NCI-H128 (cell line): ENCODE results near the gene PIAS1.

Experiments
- DNase-seq: peaks from one replicate; lab custom pipeline; 2025; ENCODE audit not compliant: unreplicated experiment; lab: John Stamatoyannopoulos, UW

The PIAS1 gene

DNA sequence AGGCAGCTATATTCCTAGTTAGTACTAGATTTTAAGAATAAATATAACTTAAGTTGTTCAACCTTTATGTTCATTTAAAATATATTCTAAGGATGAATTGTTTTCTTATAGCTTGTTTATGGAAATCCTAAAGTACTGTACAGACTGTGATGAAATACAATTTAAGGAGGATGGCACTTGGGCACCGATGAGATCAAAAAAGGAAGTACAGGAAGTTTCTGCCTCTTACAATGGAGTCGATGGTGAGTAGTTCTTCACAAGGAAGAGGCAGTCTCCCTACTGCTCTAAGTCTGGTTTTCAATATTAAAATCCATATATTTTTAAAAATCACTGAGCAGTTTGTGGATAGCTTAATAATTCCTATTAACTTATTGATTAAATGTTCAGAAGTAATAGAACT lies 121.4 kb downstream of the PIAS1 start:
- no peak for DNase-seq

DNA sequence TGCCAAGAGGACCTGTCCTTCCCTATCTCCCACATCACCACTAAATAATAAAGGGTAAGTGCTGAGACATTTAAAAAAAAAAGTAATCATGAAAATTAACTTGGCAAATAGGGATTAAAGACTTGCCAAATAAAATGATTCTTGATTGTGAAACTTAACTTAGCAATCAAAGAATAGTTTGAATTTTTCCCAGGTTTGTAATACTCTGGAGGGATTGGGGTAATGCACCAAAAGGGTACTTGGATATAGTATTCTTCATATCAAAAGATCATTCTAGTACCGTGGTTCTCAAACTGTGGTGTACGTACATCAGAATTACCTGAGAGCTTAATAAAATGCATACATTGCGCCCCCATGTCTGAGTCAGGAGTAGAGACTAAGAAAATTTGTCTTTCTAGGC lies 122.5 kb downstream of the PIAS1 start:
- DNase-seq: no peak

DNA sequence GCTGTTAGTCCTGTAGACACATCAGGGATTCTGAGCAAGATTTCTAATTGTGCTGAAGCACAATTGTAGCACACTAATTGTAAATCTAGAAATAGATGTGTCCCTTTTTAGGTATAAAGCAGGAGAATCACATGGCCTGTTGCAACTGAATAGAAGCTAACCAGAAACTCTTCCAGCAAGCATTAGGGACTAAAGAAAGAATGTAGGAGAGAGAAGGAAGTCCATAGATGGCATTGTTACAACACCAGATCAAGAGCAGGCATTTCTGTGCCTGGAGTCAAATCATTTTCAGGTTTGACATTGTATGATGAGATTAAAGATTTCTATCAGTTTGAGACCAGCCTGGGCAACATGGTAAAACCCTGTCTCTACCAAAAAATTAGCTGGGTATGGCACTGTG lies 123.6 kb downstream of the PIAS1 start:
- DNase-seq: no peak

DNA sequence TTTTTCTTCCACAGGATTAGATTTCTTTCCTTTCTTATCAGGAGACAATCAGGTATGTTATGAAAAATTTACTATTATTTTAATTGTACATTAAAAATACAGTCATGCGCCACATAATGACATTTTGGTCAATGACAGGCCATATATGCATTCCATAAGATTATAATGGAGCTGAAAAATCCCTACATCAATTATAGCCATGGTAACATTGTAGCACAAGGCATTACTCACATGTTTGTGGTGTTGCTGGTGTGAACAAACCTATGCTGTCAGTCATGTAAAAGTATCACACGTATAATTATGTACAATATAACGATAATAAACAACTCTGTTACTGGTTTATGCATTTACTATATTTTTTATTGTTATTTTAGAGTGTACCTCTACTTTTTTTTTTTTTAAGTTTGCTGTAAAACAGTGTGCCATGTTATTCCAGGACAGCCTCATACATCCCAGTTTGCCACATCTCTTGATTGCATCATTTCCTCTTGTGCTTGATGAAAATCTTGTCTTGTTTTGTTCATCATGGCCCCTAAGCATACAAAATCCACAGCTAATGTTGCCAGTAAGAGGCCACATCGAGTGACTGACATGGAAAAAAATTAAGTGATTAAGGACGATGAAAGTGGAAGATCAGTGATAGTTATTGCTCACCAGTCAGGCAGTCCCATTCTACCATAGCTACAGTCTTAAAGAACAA lies 129.7 kb downstream of the PIAS1 start:
- DNase-seq: no peak

DNA sequence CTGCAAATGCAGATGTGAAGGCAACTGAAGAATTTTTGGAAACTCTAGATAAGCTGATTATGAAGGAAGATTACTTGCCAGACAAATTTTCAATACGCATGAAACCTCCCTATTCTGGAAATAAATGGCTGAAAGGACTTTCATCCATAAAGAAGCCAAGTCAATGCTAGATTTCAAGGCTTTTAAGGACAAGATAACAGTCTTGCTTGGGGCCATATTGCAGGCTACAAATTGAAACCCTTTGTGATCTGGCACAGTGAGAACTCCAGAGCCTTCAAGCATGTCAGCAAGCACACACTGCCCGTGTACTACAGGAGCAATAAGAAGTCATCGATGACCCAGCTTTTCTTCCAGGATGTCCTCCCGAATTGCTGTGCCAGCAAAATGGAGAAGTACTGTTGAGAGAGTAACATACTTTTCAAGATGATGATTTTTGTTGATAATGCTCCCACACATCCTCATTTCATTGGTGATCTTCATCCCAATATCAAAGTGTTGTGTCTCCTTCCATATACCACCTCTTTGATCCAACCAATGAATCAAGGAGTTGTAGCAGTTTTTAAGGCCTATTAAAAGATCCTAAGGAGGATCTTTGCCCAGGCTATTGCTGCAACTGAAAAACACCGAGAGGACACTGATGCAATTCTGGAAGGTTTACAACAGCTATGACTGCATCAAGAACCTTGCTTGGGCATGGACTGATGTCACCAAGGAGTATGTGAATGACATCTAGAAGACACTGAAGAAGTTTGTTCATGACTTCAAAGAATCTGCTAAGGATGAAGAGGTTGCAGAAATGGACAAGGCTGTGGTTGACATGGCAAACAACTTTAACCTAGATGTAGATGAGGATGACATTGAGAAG lies 130.7 kb downstream of the PIAS1 start:
- no peak for DNase-seq

DNA sequence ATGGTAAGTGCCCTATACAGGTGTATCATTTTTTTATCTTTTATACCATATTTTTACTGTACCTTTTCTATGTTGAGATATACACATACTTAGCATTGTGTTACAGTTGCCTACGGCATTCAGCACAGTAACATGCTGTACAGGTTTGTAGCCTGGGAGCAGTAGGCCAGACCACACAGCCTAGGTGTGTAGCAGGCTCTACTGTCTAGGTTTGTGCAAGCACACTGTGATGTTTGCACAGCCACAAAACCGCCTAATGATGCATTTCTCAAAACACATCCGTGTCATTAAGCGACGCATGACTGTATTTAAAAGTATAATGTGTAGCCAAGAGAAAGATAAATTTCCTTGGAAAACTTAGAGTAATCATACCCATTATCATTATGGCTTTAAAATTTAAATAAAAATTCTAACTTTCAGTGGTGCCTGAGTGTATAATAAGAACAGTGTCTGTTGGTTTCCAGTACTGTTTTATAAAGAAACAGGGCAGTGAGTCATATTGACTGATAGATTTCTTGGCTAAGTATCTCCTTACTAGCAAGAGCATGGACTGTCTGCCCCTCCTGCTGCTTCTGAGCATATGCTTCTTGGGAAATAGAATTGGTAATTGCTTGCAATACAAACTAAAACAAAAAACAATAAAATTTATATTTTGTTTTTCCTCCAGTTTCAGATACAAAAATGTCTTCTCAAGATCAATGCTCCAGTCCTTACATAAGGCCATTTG lies 132.7 kb downstream of the PIAS1 start:
- DNase-seq: no peak

DNA sequence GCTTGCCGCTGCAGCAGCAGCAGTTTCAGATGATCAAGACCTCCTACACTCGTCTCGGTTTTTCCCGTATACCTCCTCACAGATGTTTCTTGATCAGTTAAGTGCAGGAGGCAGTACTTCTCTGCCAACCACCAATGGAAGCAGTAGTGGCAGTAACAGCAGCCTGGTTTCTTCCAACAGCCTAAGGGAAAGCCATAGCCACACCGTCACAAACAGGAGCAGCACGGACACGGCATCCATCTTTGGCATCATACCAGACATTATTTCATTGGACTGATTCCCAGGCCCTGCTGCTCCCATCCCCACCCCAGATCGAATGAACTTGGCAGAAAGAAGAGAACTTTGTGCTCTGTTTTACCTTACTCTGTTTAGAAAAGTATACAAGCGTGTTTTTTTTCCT lies 133.4 kb downstream of the PIAS1 start:
- DNase-seq: no peak

DNA sequence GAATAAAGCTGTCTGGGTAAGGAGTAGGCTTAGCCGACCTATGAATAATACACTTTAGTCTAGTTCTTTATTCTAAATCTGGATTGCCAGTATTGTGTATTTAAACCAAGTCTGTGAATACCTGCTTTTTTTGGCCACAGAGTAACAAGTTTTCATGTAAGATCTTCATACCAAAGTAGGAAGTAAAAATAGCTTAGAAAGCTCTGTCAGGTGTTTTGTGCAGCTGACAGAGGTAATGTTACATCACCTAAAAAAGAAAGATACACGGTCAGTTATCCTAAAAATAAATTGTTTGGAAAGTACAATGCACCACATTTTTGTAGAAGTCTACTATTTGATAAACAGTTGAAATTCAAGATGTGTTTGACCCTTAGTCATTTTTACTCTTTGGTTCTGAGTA lies 134.5 kb downstream of the PIAS1 start:
- no peak for DNase-seq

DNA sequence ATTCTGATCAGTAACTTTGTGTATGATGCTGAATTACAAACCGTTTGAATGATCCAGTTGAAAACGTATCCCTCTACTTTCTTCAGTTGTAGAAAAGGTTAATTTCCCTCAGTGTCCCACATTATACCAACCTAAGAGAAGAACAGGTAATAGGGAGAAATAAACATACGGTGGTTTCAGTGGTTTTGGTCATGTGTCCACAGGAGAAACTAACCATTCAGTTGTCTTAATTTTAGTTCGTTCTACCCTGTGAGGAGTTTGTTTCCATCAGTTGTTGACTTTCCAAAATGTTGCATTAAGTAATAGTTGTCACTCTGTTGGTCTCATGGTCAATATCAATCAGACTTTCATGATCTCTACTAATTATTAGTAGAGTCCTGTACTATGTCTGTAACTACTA lies 135.9 kb downstream of the PIAS1 start:
- no peak for DNase-seq

DNA sequence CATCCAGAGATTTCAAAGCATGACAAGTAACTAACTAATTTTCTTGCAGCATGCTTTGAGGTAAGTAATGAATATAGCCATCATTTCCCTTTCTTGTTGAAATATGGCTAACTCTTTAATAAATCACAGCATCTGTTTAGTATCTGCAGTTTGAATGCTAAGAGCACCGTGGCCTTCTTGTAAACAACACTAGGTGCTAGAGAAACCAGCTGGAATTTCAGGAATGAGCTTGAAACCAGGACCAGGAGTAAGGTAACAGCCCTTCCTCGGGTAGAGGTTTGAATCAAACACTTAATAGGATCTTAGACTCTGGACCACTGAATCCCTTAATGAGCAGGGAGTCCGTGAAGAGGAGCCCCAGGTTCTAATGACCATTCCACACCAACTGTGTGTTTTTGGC lies 137.4 kb downstream of the PIAS1 start:
- DNase-seq: no peak

DNA sequence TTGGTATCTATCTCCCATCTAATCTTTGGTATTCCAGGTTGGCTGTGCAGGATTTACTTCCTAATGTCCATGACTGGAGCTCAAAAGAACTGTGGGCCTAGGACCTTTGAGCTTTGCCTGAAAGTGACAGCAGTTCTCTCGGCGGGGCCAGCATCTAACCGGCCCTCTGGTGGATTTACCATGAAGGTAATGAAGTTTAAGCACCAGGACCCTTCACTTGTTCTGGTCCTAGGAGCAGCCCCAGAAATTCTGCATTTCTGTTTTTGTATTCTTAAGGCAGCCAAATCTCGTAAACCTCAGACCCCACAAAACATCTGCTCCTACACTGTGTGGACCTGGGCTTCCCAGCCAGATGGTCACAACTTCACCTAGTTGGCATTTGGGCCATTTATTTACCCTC lies 138.0 kb downstream of the PIAS1 start:
- no peak for DNase-seq

DNA sequence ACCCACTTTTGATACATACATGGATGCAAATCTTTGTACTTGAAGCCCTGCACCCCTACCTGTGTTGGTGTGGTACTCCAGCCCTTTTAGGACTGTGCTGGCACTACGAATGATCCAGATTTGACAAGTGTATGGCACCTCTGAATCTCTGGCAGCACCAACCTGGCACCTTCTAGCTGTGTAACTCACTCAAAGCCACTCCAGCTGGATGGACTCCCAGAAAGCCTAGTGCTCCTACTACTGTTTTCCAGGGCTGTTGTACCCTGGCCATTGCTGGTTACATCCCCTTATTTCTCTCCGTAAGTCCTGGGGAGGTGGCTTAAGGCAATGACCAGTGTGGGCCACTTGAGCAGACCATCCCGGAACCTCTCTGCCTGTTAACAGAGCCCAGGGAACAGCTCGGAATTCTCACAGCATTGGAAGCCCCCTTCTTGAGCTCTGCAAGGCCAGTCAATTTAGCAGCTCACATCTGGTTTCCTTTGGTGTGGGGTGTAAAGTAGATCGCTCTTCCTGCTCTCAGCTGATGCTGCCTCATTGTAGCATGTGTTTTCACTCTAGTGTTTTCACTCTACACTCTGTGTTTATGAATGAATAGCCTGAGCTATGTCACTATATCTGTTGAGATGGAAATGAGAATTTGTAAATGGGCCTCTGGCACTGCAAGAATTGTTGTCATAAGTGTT lies 138.8 kb downstream of the PIAS1 start:
- DNase-seq: no peak

DNA sequence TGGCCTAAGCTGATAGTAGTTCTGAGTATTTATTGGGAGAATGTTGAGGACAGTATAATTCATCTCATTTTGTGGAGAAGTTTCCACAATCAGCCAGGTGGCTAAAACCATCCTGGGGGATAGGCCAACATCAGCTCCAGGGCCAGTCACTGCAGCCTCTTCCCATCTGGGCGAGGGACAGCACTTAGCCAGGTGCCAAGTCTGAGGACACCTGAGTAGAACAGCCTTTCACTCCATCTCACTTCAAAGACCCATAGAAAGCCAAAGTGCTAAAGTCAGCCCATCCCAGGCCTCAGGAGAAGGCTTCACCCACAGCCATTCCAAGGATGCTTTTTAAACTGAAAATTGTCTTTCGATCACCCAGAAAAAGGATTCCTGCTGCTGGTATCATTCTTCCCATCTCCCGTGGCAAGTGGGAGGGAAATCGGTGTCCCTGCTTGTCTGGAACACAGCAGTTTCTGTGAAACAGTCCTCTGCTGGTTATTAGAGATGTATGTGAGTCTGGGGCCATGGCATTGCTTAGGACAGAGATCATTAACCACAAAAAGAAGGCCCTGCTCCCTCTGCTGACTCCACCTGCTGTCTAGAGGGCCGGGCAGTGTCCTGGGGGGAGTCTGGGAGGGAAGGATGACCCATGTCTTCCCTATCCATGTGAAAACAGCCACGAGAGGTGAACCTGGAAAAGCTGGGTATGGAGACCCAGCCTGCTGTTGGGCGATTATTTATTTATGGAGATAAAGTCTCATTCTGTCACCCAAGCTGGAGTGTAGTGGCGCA lies 141.4 kb downstream of the PIAS1 start:
- no peak for DNase-seq

DNA sequence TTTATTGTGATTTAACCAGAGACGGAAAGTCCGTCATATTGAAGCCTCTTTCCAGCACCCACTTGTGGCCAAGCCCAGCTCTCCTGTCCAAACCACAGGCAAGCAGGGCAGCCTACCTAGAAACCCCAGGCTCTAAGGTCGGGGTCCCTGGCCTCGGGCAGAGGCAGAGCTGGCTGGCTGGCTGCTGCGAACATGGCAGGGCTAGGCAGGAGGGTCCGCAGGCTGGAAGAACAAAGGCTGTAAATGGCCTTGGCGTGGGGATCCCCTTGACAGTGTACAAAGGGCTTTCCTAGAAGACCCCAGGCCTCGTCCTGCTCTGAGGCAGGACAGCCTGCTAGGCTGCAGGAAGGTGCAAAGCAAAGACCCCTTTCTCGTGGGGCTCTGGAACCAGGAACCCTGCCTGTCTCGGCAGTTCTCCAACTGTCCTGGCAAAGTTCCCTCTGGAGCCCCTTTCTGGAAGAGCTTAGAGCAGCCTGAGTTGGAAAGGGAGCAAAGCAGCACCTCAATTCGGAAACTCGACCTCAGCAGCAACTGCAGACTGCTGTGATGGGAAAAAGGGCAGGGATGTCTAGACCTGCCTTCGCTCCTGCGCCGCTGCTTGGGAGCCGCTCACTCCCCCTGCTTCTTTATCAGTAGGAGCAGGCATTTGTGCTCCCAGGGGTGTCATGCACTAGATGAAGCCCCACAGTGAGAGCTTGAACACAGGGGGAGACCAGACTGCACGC lies 142.5 kb downstream of the PIAS1 start:
- no peak for DNase-seq

DNA sequence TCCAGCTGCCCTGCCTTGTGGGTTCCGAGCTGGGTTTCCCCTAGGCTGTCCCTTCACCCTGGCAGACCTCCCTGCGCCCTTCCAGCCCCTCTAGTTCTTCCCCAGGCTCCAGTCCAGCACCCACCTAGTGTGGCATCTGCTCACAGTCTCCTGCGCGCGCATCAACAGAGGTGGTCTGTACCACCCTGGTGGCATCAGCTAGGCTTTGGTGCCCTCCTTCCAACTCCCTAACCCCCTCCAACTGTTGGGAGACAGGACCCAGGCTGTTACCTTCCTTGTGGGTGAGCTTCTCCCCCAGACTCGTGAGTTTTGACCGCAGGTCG lies 143.0 kb downstream of the PIAS1 start:
- no peak for DNase-seq

DNA sequence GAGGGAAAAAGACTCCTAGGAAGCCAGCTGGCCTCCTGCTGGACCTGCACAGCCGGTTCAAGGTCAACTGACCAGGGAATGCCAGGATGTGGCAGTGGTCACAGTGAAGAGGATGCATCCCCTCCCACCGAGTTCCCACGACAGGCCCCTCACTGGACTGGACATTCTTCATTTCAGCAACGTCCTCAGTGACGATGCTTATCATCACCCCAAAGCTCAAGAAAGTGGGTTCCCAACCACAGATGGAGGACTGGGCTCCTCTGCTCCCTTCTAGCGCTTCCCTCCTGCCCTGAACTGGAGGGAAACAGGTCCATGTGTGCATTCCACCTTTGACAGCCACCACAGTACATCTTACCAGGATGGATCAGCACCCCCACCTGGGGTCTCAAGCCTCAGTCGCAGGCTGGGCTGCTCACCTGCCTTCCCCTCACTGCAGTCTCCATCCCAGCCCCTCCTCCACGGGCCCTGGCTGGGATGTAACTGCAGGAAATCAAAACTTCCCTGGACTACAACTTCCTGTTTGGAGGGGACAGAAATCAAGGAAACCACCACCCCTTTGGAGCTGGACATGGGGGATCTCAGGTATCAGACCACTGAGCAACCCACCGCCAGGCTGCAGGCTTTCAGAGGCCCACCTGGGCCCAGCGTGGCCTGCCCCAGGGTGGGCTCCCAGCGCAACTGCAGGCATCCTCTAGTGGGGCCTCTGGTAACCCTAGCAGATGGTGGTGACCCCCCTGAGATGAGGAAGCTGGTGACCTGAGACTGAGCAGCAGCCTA lies 143.7 kb downstream of the PIAS1 start:
- no peak for DNase-seq

DNA sequence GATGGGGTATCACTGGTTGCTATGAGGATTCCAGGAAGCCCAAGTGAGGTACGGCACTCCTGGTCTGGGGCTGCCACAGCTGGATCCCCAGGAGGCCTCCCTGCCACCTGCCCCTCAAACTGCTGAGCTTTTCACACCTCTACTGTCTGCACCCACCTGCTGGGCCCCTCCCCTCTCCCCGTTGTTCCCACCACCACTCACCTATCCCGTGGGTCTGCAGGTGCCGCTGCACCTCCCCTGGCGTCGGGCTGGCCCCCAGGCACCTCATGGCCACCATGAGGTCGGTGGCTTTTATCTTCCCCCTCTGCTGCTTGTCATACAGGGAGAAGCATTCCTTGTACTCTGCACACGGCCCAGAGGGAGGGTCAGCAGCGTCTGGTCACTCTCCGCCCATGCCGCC lies 145.2 kb downstream of the PIAS1 start:
- DNase-seq: no peak

DNA sequence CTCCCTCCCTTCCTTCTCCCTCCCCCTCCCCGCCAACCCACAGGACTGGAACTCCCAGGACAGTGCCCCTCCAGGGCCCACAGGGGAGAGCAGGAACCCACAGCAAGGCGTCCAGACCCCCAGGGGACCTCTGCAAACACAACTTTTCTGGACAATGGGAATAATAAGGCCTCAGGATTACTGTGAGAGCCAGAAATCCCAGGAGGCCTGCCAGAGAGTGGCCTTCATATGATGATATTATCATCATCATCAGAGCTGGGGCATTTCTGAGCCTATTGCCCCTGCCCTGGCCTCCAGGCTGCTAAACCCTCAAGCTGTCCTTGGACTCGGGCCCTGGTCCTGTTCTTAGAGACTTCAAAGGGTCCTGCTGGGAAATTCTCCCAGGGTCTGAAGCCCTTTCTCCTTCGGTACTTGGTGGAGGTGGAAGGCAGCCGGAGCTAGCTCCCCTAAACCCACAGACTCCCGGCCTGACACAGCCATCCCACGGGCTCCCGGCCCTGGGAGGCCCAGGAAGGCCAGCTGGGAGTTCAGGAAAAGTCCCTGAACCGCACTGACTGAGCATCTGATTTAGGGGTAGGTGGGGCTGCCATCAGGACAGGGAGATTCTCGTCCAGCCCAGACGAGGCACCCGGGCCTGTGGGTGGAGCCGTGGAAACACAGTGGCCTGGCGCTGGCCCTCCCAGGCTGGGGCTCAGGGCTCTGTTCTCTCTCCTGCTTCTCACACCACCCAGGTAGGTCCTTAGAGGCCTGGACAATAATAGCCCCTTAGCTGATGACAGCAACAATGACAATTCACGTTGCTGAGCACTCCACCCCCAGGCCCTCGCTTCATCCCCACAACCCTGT lies 146.1 kb downstream of the PIAS1 start:
- DNase-seq: no peak
